Gastrocnemius medialis (tissue), 4 donors: ENCODE measurements around the gene ZDHHC12. TPM values are rescaled to one million over a fixed set of nuclear protein-coding genes. Genes with fewer than 3 reads are reported as not detected.

ENCODE experiments used
- ATAC-seq, 2 donors: fragments of 150-250 bp; one replicate each; pipeline ENCODE4 v1.9.1; 2016
- DNase-seq, 2 donors: peaks; one replicate each; pipeline ENCODE4 v3.0.0-alpha.2; 2019
- H3K27ac ChIP-seq, 4 donors: fragments of 200-600 bp; sonication (generic); 1 replicate in 1 of 4; 2 replicates in 3 of 4; pipeline ENCODE4 v1.5.1; 2016 to 2018; ENCODE audit warnings: mild to moderate bottlenecking in 2 of 4, moderate library complexity in 1 of 4
- H3K27me3 ChIP-seq, 3 donors: fragments of 200-600 bp; sonication (generic) in 2 of 3; 1 replicate in 1 of 3; 2 replicates in 2 of 3; pipeline versions ENCODE4 v1.5.1 to v1.6.0; 2016 to 2019; ENCODE audit warnings: mild to moderate bottlenecking in 1 of 3, moderate library complexity in 1 of 3
- H3K36me3 ChIP-seq, 2 donors: fragments of 200-600 bp; sonication (generic) in 1 of 2; one replicate each; pipeline ENCODE4 v1.5.1; 2017 to 2018
- H3K4me1 ChIP-seq, 2 donors: fragments of 200-600 bp; sonication (generic) in 1 of 2; one replicate each; pipeline ENCODE4 v1.5.1; 2016 to 2017; ENCODE audit warnings: mild to moderate bottlenecking in 2 of 2
- H3K4me3 ChIP-seq, 4 donors: fragments of 200-600 bp; sonication (generic) in 3 of 4; 1 replicate in 1 of 4; 2 replicates in 3 of 4; pipeline ENCODE4 v1.5.1; 2016 to 2019; ENCODE audit warnings: mild to moderate bottlenecking in 2 of 4
- H3K9me3 ChIP-seq, 3 donors: fragments of 200-600 bp; sonication (generic) in 2 of 3; 1 replicate in 1 of 3; 2 replicates in 2 of 3; pipeline ENCODE4 v1.5.1; 2016 to 2019
- POLR2A ChIP-seq, 2 donors: fragments of 450-650 bp; IDR thresholded peaks; one replicate each; pipeline ENCODE4 v1.6.1; 2017; ENCODE audit warnings: antibody characterized with exemption in 2 of 2, mild to moderate bottlenecking in 2 of 2, moderate library complexity in 2 of 2
- in situ Hi-C, 4 donors: fragments of 200-750 bp; cut with MboI; loops; one replicate each; pipeline versions ENCODE4 v1.15.0 to v1.8.0; 2017; ENCODE audit warnings: low sequenced_read_pairs in 4 of 4
- intact Hi-C: fragments of 100-400 bp; cut with DNase I; formaldehyde crosslinking; loops from one replicate; pipeline ENCODE4 v1.15.1; 2023; ENCODE audit warnings: low total_unique reads
- total RNA-seq, 4 donors: library from RNA; depleted of rRNA; stranded (reverse); fragments of >200 nt; gene quantifications; one replicate each; pipeline versions ENCODE4 v1.1.0 to v1.2.3, GENCODE V29; 2016
- TF ChIP-seq, protein P1 (sequence below), 5 experiments: fragments of 450-650 bp in 3 of 5; fragments of 200-600 bp in 2 of 5; sonication (generic) in 2 of 5; IDR thresholded peaks in 4 of 5; conservative IDR thresholded peaks in 1 of 5; 1 replicate in 4 of 5; 2 replicates in 1 of 5; pipeline ENCODE4 v1.5.1; 2016 to 2019; ENCODE audit warnings: antibody characterized with exemption in 5 of 5, mild to moderate bottlenecking in 3 of 5, moderate library complexity in 3 of 5

Gene ZDHHC12, protein sequence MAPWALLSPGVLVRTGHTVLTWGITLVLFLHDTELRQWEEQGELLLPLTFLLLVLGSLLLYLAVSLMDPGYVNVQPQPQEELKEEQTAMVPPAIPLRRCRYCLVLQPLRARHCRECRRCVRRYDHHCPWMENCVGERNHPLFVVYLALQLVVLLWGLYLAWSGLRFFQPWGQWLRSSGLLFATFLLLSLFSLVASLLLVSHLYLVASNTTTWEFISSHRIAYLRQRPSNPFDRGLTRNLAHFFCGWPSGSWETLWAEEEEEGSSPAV
- 10 to 100 TPM in 3 of 4 donors, 1 to 10 TPM in 1; 8.9 to 37.3 (median 31.0) TPM for total RNA-seq

DNA sequence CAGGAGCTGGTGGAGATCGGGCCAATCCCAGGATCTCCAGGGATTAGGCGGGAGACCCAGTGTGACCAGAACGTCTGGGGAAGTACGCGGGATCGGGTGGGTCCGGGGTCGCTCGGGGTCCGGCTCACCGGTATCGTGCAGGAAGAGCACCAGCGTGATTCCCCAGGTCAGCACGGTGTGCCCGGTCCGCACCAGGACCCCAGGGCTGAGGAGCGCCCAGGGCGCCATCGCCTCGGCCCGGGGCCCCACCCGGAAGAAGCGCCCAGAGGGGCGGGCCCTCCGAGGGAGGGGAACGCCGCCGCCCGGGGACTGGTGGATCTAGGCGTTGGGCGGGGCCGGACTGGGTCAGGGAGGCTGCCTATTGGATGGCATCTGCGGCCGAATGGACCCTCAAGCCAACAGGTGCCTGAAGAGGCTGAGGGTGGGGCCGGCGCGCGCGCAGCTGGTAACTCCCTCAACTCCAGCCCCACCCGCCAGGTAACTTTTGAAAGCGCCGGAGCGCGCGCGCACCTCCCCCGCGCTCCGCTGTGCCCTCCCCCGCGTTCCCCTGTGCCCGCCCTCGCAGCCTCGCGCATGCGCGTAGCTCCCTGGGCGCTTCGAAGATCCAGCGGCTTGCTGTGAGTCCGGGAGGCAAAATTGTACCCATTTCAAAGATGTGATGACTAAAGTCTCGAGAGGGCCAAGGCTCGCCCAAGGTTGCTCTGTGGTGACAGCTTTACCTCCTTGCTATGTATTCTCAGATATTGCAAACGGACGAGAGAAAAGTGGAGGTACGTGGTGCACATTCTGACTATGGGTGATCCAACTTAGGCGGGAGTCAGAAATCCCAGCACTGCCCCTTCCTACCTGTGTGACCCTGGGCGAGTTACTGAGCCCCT, at the start of gene ZDHHC12:
Gene ZDHHC12 (minus strand): TSS at position 262 of the 878 bp plus-strand sequence. CDS start 34 bp downstream, at position 228.
- in situ Hi-C loops (no loop called here), intact Hi-C loops (loop anchor here (1.0 to 2.0 kb wide), 3 partner anchors 22 to 47 kb away; partner anchors contain the start of genes PKN3, SET and ZER1)
- peak within 1 kb of the TSS; percentile 62 to 85 (median 76) for H3K4me3 ChIP-seq
- H3K27me3 ChIP-seq: no peaks in the 10 kb centered on the region
- no peaks in the 10 kb centered on the region for H3K36me3 ChIP-seq
- no peaks in the 10 kb centered on the region for H3K9me3 ChIP-seq
- ATAC-seq (peak; percentile 90 to 93), DNase-seq (peak; percentile 92 to 98)
- peaks cover 0 to 8% of the 10 kb centered on the region in 2 donors for H3K4me1 ChIP-seq
- peak; percentile 52 to 81 for TF ChIP-seq POLR2A (IDR thresholded peaks at IDR 0.05)
- TF ChIP-seq, protein P1, sequence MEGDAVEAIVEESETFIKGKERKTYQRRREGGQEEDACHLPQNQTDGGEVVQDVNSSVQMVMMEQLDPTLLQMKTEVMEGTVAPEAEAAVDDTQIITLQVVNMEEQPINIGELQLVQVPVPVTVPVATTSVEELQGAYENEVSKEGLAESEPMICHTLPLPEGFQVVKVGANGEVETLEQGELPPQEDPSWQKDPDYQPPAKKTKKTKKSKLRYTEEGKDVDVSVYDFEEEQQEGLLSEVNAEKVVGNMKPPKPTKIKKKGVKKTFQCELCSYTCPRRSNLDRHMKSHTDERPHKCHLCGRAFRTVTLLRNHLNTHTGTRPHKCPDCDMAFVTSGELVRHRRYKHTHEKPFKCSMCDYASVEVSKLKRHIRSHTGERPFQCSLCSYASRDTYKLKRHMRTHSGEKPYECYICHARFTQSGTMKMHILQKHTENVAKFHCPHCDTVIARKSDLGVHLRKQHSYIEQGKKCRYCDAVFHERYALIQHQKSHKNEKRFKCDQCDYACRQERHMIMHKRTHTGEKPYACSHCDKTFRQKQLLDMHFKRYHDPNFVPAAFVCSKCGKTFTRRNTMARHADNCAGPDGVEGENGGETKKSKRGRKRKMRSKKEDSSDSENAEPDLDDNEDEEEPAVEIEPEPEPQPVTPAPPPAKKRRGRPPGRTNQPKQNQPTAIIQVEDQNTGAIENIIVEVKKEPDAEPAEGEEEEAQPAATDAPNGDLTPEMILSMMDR (IDR thresholded peaks at IDR 0.05 in 4 of 5, conservative IDR thresholded peaks at IDR 0.05 in 1 of 5): no peak
- H3K27ac ChIP-seq: peak within 1 kb of the TSS; percentile 74 to 84 (median 80)

DNA sequence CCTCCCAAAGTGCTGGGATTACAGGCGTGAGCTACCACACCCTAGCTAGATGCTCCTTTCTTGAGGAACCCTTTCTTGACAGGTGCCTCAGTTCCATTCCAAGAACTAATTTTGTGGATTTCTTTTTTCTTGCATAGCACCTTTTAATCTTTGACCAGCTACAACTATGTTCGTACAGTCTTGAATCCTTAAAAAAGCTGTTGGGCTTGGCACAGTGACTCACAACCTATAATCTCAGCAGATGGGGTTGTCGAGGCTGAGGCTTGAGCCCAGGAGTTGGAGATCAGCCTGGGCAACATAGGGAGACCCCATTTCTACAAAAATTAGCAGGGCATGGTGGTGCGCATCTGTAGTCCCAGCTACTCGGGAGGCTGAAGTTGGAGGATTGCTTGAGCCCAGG, 49.1 kb upstream of the ZDHHC12 start:
- ATAC-seq: no peak
- in situ Hi-C loops: no loop called here
- Histone ChIP-seq H3K36me3 (no peaks in the 10 kb centered on the region), H3K27me3 (no peaks in the 10 kb centered on the region), H3K9me3 (no peaks in the 10 kb centered on the region), H3K27ac (no peak overlapping the region), H3K4me3 (no peak overlapping the region), H3K4me1 (peaks cover 17 to 35% of the 10 kb centered on the region in 2 donors)
- TF ChIP-seq, protein P1 (IDR thresholded peaks at IDR 0.05 in 4 of 5, conservative IDR thresholded peaks at IDR 0.05 in 1 of 5): no peak
- no peak for TF ChIP-seq POLR2A (IDR thresholded peaks at IDR 0.05)
- intact Hi-C loops: loop anchor here (5.0 kb wide), 1 partner anchor 401 kb away; the partner anchor contains the start of gene URM1
- no peak for DNase-seq

DNA sequence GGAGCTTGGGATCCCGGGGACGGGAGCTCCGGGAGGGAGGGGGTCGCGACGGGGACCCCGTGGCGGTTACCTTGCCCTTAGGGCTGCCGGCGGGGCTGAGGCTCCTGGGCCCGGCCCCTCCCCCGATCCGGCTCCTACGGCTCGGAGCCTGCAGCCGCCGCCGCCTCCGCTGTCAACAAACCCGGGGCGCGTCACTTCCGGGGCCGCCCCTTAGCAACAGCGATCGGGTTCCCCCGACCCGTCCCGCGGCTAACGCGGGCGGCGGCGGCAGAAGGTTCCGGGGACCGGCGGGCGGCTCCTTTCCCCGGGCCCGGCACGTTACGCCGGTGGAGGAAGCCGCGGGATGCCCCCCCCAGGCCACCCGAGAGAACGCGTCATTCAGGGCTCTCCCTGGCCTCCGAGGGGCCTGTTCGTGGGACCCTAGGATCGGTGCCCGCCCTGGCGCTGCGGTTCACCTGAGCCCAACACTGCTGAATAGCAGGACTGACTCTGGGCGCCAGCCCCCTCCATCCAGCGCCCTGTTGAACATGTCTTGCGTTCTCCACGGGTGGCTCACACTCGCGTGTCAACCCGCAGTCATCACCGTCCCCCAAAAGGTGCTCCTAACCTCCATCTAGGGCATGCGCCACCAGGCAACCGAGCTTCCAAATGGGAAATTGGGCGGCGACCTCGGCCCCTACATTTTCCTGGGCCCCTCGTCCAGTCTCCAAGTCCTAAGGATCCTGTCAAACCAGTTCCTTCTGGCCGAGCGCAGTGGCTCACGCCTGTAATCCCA, 48.0 kb upstream of the ZDHHC12 start, which contains the start of gene ZER1:
Gene ZER1 (minus strand): TSS at position 183 of the 775 bp plus-strand sequence. CDS start 16,362 bp downstream, outside the sequence.
- Histone ChIP-seq H3K4me1 (peaks cover 17 to 36% of the 10 kb centered on the region in 2 donors), H3K27ac (peak within 1 kb of the TSS; percentile 88 to 99 (median 96)), H3K4me3 (peak within 1 kb of the TSS; percentile 90 to 100 (median 95)), H3K27me3 (no peaks in the 10 kb centered on the region), H3K36me3 (no peaks in the 10 kb centered on the region), H3K9me3 (no peaks in the 10 kb centered on the region)
- DNase-seq (peak; percentile 87 to 88), ATAC-seq (peak; percentile 93 to 94)
- TF ChIP-seq, protein P1 (IDR thresholded peaks at IDR 0.05 in 4 of 5, conservative IDR thresholded peaks at IDR 0.05 in 1 of 5): no peak
- TF ChIP-seq POLR2A (IDR thresholded peaks at IDR 0.05): peak; percentile 73 to 86
- in situ Hi-C loops (no loop called here), intact Hi-C loops (loop anchor here (1.0 to 5.0 kb wide), 3 partner anchors 15 to 400 kb away; partner anchors contain the start of genes TBC1D13, URM1 and ZDHHC12)
